Esophagus muscularis mucosa (tissue), 3 donors: ENCODE results near the gene GPI.

Experiments used
- CTCF ChIP-seq, 3 experiments: fragments of 200-600 bp in 2 of 3; fragments of 450-650 bp in 1 of 3; sonication (generic) in 2 of 3; IDR thresholded peaks; one replicate each; pipeline ENCODE4 v1.5.1; 2017 to 2019; ENCODE audit warnings: antibody characterized with exemption in 3 of 3, mild to moderate bottlenecking in 2 of 3, moderate library complexity in 1 of 3
- POLR2A ChIP-seq: fragments of 450-650 bp; IDR thresholded peaks from one replicate; pipeline ENCODE4 v1.6.1; 2017; ENCODE audit warnings: antibody characterized with exemption, moderate library complexity, mild to moderate bottlenecking, low read depth

GRCh38 chr19:34387446-34387810 is 22.4 kb downstream of the GPI start:
- TF ChIP-seq CTCF (IDR thresholded peaks at IDR 0.05) (no peak), POLR2A (no peak)
